ENCODE results near the gene CNKSR3.

DNA sequence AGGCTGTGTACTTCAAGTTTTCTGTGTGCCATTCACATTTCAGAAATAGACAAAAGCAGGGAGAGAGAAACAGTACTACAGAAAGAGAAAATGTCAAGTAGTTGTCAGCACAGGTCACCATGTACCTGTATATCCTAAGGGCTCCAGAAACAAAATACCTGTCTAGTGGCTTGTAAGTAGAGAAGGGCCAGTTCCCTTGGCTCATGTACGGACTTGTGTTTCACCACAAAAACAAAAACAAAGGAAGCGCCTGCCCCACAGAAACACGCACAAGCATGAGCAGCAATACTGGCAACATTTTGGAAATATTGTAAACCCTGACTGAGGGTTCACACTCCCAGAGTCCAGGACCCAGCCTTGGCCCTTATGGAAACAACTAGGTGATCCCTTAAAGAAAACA is 44.3 kb downstream of the CNKSR3 start:
- TF ChIP-seq POLR2A (IDR thresholded peaks at IDR 0.05; ENCODE audit: low read depth, low read length) (no peak), POU2F2 (IDR thresholded peaks at IDR 0.05; ENCODE audit: low read depth, low read length) (no peak), TAF1 (IDR thresholded peaks at IDR 0.05; ENCODE audit: low read depth, low read length) (no peak), SPI1 (IDR thresholded peaks at IDR 0.05; ENCODE audit: low read depth, low read length) (no peak), POLR2AphosphoS5 (IDR thresholded peaks at IDR 0.05; ENCODE audit: low read depth, low read length) (no peak)

Measured in GM12891 (cell line).